ENCODE results near the gene LRRC32.

Gene LRRC32

DNA sequence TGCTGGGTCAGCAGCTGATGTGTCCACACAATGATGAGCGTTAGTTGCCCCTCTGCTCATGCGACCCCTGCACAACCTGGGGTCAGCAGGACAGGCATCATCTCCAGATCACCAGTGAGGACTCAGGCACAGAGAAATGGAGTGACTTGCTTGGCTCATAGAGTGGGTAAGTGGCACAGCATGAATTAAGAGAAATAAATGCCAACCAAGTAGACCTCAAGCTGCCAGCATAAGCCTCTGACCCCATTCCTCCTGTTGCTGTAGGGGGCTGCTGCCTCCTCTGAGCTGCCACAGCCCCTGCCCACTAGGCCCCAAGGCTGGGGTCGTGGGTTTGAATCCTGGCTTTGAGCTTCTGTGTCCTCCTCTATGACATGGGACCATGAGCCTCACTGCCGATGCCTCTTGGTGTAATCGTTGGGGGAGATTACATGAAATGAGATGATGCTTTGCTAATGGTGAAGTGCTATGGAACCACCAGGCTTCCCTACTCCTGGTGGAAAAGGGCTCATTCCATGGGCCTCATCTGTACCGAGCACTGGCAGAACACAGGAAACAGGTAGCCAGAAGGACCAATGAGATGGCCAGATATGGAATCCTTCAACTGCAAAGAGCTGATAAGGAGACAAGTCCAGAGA is 33.6 kb downstream of the LRRC32 start:
- Histone ChIP-seq H3K4me3 (ENCODE audit: low read length, poor library complexity, severe bottlenecking) (no peak overlapping the region), H3K9me2 (replicated peaks; ENCODE audit: low read depth, low read length) (no peaks in the 10 kb centered on the region), H3K9ac (ENCODE audit: low read depth, low read length, poor library complexity, severe bottlenecking) (no peak overlapping the region), H3K9me3 (ENCODE audit: insufficient read depth, low read depth, low read length) (no peaks in the 10 kb centered on the region), H3K27me3 (ENCODE audit: insufficient read depth, low read length, poor library complexity, severe bottlenecking) (no peaks in the 10 kb centered on the region), H4K20me1 (ENCODE audit: insufficient read depth, low read length, poor library complexity, severe bottlenecking) (no peaks in the 10 kb centered on the region), H2AFZ (ENCODE audit: low read length) (no peak overlapping the region), H3K4me1 (ENCODE audit: insufficient read depth, low read length, poor library complexity, severe bottlenecking) (no peaks in the 10 kb centered on the region), H3K79me2 (ENCODE audit: insufficient read depth, low read length) (no peaks in the 10 kb centered on the region), H3F3A (ENCODE audit: low read depth) (no peaks in the 10 kb centered on the region), H3K36me3 (ENCODE audit: insufficient read depth, low read length) (no peaks in the 10 kb centered on the region), H3K4me2 (ENCODE audit: low read depth, low read length, poor library complexity, severe bottlenecking) (no peak overlapping the region)
- TF ChIP-seq, protein P1, sequence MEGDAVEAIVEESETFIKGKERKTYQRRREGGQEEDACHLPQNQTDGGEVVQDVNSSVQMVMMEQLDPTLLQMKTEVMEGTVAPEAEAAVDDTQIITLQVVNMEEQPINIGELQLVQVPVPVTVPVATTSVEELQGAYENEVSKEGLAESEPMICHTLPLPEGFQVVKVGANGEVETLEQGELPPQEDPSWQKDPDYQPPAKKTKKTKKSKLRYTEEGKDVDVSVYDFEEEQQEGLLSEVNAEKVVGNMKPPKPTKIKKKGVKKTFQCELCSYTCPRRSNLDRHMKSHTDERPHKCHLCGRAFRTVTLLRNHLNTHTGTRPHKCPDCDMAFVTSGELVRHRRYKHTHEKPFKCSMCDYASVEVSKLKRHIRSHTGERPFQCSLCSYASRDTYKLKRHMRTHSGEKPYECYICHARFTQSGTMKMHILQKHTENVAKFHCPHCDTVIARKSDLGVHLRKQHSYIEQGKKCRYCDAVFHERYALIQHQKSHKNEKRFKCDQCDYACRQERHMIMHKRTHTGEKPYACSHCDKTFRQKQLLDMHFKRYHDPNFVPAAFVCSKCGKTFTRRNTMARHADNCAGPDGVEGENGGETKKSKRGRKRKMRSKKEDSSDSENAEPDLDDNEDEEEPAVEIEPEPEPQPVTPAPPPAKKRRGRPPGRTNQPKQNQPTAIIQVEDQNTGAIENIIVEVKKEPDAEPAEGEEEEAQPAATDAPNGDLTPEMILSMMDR (conservative IDR thresholded peaks at IDR 0.05; ENCODE audit: low read length): no peak
- TF ChIP-seq EZH2phosphoT487 (IDR thresholded peaks at IDR 0.05; ENCODE audit: borderline replicate concordance): no peak

DNA sequence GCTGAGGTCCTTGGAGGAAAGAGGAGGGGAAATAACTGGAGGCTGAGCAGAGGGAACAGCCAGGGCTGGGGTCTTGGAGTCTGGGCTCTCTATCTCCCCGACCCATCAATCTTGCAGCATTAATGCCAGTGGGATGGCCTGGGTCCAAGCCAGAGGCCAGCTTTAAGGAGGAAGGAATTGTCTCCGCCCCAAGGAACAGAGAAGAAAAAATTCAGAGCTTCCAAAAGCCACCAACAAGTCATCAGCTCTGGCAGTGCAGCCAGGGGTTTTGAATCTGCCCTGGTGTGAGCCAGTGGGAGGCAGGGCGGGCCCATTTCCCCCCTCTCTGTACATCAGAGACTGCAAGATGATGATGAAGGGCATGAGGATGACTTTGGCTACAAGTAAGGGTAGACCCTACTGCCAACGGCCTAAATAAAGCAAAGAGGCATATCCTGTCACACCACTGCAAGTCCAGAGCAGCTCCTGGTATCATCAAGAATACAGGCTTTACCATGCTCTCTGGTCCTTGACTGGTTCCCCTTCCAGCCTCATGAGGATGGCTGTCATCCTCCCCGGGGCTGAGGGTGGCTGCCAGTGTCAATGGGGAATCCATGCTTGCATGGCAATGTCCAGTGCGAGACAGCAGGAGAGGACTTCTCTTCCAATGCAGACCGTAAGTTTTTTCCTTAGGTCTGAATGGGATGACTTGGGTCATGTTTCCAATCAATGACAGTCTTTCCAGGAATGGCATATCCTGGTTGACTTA is 34.4 kb downstream of the LRRC32 start:
- Histone ChIP-seq H3K9ac (ENCODE audit: low read depth, low read length, poor library complexity, severe bottlenecking) (no peak overlapping the region), H3K4me2 (ENCODE audit: low read depth, low read length, poor library complexity, severe bottlenecking) (no peak overlapping the region), H3K9me3 (ENCODE audit: insufficient read depth, low read depth, low read length) (no peaks in the 10 kb centered on the region)

DNA sequence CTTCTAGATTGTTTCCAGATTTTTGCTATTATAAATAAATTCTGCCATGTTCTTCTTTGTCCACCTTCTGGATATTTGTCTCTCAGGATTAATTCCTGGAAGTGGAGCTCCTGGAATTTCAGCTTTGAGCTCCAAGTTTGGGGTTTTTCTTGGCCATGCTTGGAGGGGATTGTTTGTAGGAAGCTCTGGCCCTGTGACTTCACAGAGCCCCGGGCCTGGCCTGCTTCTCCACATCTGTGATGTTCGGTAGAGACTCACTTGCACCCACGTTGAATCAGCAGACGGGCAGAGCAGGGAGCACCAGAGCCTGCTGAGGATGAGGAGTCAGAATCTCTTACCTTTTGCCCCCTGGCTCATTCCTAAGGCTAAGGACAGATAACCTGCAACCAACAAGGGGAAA is 35.7 kb downstream of the LRRC32 start:
- Histone ChIP-seq H3K27me3 (ENCODE audit: insufficient read depth, low read length, poor library complexity, severe bottlenecking) (no peaks in the 10 kb centered on the region), H3F3A (ENCODE audit: low read depth) (no peaks in the 10 kb centered on the region), H3K36me3 (ENCODE audit: insufficient read depth, low read length) (no peaks in the 10 kb centered on the region), H3K9me2 (replicated peaks; ENCODE audit: low read depth, low read length) (no peaks in the 10 kb centered on the region), H2AFZ (ENCODE audit: low read length) (no peak overlapping the region), H3K4me3 (ENCODE audit: low read length, poor library complexity, severe bottlenecking) (no peak overlapping the region), H3K9ac (ENCODE audit: low read depth, low read length, poor library complexity, severe bottlenecking) (no peak overlapping the region), H3K79me2 (ENCODE audit: insufficient read depth, low read length) (no peaks in the 10 kb centered on the region), H4K20me1 (ENCODE audit: insufficient read depth, low read length, poor library complexity, severe bottlenecking) (no peaks in the 10 kb centered on the region), H3K4me2 (ENCODE audit: low read depth, low read length, poor library complexity, severe bottlenecking) (no peak overlapping the region), H3K9me3 (ENCODE audit: insufficient read depth, low read depth, low read length) (no peaks in the 10 kb centered on the region), H3K4me1 (ENCODE audit: insufficient read depth, low read length, poor library complexity, severe bottlenecking) (no peaks in the 10 kb centered on the region)
- TF ChIP-seq, protein P1 (conservative IDR thresholded peaks at IDR 0.05; ENCODE audit: low read length): no peak
- TF ChIP-seq EZH2phosphoT487 (IDR thresholded peaks at IDR 0.05; ENCODE audit: borderline replicate concordance): no peak

More for the DNA sequence above, 34.4 kb downstream of the LRRC32 start:
- Histone ChIP-seq H4K20me1 (ENCODE audit: insufficient read depth, low read length, poor library complexity, severe bottlenecking) (no peaks in the 10 kb centered on the region), H3K79me2 (ENCODE audit: insufficient read depth, low read length) (no peaks in the 10 kb centered on the region), H3F3A (ENCODE audit: low read depth) (no peaks in the 10 kb centered on the region), H3K27me3 (ENCODE audit: insufficient read depth, low read length, poor library complexity, severe bottlenecking) (no peaks in the 10 kb centered on the region), H3K9me2 (replicated peaks; ENCODE audit: low read depth, low read length) (no peaks in the 10 kb centered on the region), H3K4me1 (ENCODE audit: insufficient read depth, low read length, poor library complexity, severe bottlenecking) (no peaks in the 10 kb centered on the region), H2AFZ (ENCODE audit: low read length) (no peak overlapping the region), H3K36me3 (ENCODE audit: insufficient read depth, low read length) (no peaks in the 10 kb centered on the region), H3K4me3 (ENCODE audit: low read length, poor library complexity, severe bottlenecking) (no peak overlapping the region)
- TF ChIP-seq EZH2phosphoT487 (IDR thresholded peaks at IDR 0.05; ENCODE audit: borderline replicate concordance): no peak
- TF ChIP-seq, protein P1 (conservative IDR thresholded peaks at IDR 0.05; ENCODE audit: low read length): no peak
